ENCODE measurements around the gene NPB.

NPB gene

GRCh38 chr17:81931557-81932332 lies 29.7 kb downstream of the NPB start:
- no peak for DNase-seq (ENCODE audit: low spot score)
- TF ChIP-seq, protein P1, sequence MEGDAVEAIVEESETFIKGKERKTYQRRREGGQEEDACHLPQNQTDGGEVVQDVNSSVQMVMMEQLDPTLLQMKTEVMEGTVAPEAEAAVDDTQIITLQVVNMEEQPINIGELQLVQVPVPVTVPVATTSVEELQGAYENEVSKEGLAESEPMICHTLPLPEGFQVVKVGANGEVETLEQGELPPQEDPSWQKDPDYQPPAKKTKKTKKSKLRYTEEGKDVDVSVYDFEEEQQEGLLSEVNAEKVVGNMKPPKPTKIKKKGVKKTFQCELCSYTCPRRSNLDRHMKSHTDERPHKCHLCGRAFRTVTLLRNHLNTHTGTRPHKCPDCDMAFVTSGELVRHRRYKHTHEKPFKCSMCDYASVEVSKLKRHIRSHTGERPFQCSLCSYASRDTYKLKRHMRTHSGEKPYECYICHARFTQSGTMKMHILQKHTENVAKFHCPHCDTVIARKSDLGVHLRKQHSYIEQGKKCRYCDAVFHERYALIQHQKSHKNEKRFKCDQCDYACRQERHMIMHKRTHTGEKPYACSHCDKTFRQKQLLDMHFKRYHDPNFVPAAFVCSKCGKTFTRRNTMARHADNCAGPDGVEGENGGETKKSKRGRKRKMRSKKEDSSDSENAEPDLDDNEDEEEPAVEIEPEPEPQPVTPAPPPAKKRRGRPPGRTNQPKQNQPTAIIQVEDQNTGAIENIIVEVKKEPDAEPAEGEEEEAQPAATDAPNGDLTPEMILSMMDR (IDR thresholded peaks at IDR 0.05; ENCODE audit: extremely low read depth, missing control alignments) = no peak

GRCh38 chr17:81932333-81932983 lies 30.4 kb downstream of the NPB start:
- TF ChIP-seq, protein P1 (IDR thresholded peaks at IDR 0.05; ENCODE audit: extremely low read depth, missing control alignments) = no peak
- no peak for DNase-seq (ENCODE audit: low spot score)

DNA sequence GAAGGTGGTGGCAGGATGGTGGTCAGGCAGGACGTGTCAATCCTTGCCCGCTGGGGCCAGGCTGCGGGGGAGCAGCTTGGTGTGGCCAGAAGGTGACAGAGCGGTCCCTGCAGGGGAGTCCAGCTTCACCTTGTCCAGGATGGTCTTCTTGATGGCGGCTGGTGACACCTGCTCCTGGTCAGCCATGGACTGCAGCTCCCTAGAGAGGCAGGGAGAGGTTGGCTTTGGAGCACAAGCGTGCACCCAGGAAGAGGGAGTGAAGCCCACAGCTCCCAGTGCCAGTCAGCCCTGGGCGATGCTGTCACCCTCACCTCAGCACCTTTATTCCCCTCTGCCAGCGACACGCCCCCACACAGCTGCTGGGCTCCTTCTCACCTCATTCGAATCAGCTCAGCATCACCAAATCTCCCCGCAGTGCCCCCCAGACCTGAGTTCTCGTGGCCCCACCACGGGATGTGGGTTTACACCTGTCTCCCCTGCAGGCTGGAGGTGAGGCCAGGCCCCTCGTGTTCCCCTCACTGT lies 31.2 kb downstream of the NPB start:
- no peak for DNase-seq (ENCODE audit: low spot score)
- TF ChIP-seq, protein P1 (IDR thresholded peaks at IDR 0.05; ENCODE audit: extremely low read depth, missing control alignments) = no peak

- TF ChIP-seq, protein P1 (IDR thresholded peaks at IDR 0.05; ENCODE audit: extremely low read depth, missing control alignments) = no peak
- DNase-seq (ENCODE audit: low spot score) = no peak
Observed at GRCh38 chr17:81934098-81934757, 32.2 kb downstream of the NPB start.

DNA sequence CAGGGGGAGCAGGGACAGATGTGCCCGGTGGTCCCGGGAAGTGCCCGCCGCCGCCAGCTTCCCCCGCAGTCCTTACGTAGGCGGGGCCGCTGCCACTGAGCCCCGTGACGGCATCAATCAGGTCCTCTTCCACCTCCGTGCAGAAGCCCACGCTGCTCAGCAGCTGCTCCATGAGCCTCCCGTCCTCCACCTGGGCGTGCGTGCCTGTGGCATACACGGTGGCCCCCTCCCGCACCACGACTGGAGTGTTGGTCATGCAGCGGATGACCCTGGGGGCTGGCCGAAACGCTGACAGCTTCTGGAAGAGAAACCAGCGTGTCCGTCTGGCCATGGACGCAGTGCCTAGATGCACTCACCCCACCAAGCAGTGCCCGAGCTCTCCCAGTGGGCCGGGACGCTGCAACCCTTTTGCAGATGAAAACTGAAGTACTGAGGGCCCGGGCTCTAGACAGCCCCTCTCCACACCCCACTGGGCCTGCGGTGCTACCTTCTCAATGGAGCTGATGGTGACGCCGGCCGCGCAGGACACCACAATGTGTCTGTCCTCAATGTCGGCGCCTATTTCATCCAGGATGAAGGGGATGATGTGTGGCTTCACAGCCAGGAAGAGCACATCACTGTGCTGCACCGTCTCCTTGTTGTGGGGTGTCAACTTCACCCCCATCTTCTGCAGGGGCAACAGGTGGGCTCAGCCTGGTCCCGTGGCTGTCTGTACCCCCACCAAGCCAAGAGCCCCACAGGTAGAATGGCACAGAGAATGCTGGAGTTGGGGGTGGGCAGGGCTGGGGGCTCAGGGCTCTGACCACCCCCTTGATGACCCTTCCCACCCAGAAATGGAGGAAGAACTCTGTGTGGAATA lies 33.0 kb downstream of the NPB start:
- TF ChIP-seq, protein P1 (IDR thresholded peaks at IDR 0.05; ENCODE audit: extremely low read depth, missing control alignments) = no peak
- DNase-seq (ENCODE audit: low spot score) = no peak

DNA sequence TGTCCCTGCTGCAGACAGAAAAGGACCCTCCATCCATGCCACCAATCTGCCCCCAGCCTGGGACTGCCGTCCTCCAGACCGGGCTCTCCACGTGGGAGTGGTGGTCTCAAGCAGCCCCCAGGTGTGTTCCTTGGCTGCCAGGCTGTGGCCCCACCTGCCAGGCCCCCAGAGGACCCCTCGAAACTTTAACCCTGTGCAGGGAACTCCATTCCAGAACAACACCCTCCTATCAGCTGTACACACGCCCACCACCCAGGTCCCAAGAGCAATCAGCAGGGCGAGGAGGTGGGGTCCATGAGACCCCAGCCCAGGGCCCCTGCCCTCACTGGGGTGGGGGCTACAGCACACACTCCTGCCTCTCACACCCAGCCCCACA lies 33.7 kb downstream of the NPB start:
- DNase-seq (ENCODE audit: low spot score) = no peak
- TF ChIP-seq, protein P1 (IDR thresholded peaks at IDR 0.05; ENCODE audit: extremely low read depth, missing control alignments) = no peak
